GM06990 (cell line): Measurements from ENCODE around the gene PHC2.

Source experiments
- DNase-seq: peaks from one replicate; pipeline ENCODE4 v3.0.0-alpha.2; 2011; ENCODE audit not compliant: insufficient read length; ENCODE audit errors: extremely low read depth
- H3K27me3 ChIP-seq: replicated peaks from 2 replicates; pipeline ENCODE4 v1.6.0; 2011; ENCODE audit warnings: low read length; ENCODE audit not compliant: control insufficient read depth, insufficient read depth
- H3K36me3 ChIP-seq: 2 replicates; pipeline ENCODE4 v1.5.1; 2011; ENCODE audit warnings: low read length; ENCODE audit not compliant: control insufficient read depth, insufficient read depth
- H3K4me3 ChIP-seq: replicated peaks from 2 replicates; pipeline ENCODE4 v1.5.1; 2011; ENCODE audit warnings: low read depth, mild to moderate bottlenecking, control low read depth, low read length
- CTCF ChIP-seq: IDR thresholded peaks from 2 replicates; pipeline ENCODE4 v1.5.1; 2011; ENCODE audit warnings: low read length, control low read depth, mild to moderate bottlenecking, inconsistent platforms; ENCODE audit not compliant: insufficient read depth, poor library complexity, severe bottlenecking

PHC2 gene

GRCh38 chr1:33438364-33439160 lies 7.7 kb upstream of the PHC2 start:
- Histone ChIP-seq H3K27me3 (no peaks in the 10 kb centered on the region; the same call in 1 of the 2 replicates), H3K36me3 (no peaks in the 10 kb centered on the region), H3K4me3 (no peak overlapping the region)
- no peak for TF ChIP-seq CTCF
- DNase-seq, result no peak

GRCh38 chr1:33436557-33437285 lies 5.8 kb upstream of the PHC2 start:
- H3K27me3 ChIP-seq, result no peaks in the 10 kb centered on the region; the same call in 1 of the 2 replicates
- H3K36me3 ChIP-seq, result no peaks in the 10 kb centered on the region
- no peak for TF ChIP-seq CTCF
- no peak for DNase-seq
- H3K4me3 ChIP-seq, result no peak overlapping the region

- no peak for TF ChIP-seq CTCF
- Histone ChIP-seq H3K4me3 (no peak overlapping the region), H3K36me3 (no peaks in the 10 kb centered on the region), H3K27me3 (no peaks in the 10 kb centered on the region)
- no peak for DNase-seq
Measured at GRCh38 chr1:33435096-33435820, 4.4 kb upstream of the PHC2 start.

GRCh38 chr1:33434363-33434750 lies 3.5 kb upstream of the PHC2 start:
- no peak overlapping the region for H3K4me3 ChIP-seq
- no peaks in the 10 kb centered on the region for H3K36me3 ChIP-seq

More at GRCh38 chr1:33434363-33434750, 3.5 kb upstream of the PHC2 start:
- no peak for TF ChIP-seq CTCF
- H3K27me3 ChIP-seq, result no peaks in the 10 kb centered on the region
- DNase-seq, result no peak
